CD4-positive, alpha-beta T cell (primary cell): ENCODE measurements around the gene LRRIQ1. TPM values are rescaled to one million over a fixed set of nuclear protein-coding genes. Genes with fewer than 3 reads are reported as not detected.

Source experiments
- ATAC-seq: fragments of 200-7000 bp; cut with Tn5 transposase; one replicate; pipeline ENCODE4 v1.10.0; 2022; ENCODE audit warnings: mild to moderate bottlenecking; ENCODE audit not compliant: poor library complexity
- CTCF ChIA-PET: fragments of 350-600 bp; sonication (Branson Sonifier 250); formaldehyde crosslinking; loops from one replicate; lab custom pipeline; 2021; ENCODE audit warnings: antibody characterized with exemption, inconsistent platforms; lab: Charles Lee
- POLR2A ChIA-PET: fragments of 350-600 bp; sonication (Branson Sonifier 250); formaldehyde crosslinking; loops from one replicate; lab custom pipeline; 2021; ENCODE audit warnings: antibody characterized with exemption, inconsistent platforms; lab: Charles Lee
- DNase-seq, 14 experiments: peaks; one replicate each; pipeline ENCODE4 v3.0.0-alpha.2; 2013 to 2020; ENCODE audit warnings: mixed read lengths in 2 of 14
- H3K27ac ChIP-seq, 2 donors: one replicate each; pipeline versions ENCODE4 v1.5.1 to v1.7.0; 2013; ENCODE audit warnings: low read length in 2 of 2, low read depth in 1 of 2, mild to moderate bottlenecking in 1 of 2
- H3K27me3 ChIP-seq, 2 experiments: 1 replicate in 1 of 2; 2 replicates in 1 of 2; pipeline versions ENCODE4 v1.6.1 to v1.7.0; 2013; ENCODE audit warnings: low read length in 2 of 2, control low read depth in 1 of 2, mild to moderate bottlenecking in 1 of 2, moderate library complexity in 1 of 2; ENCODE audit not compliant: insufficient read depth in 2 of 2, control insufficient read depth in 1 of 2
- H3K36me3 ChIP-seq: one replicate; pipeline ENCODE4 v1.6.1; 2013; ENCODE audit warnings: low read length, control low read depth; ENCODE audit not compliant: insufficient read depth
- H3K4me1 ChIP-seq: one replicate; pipeline ENCODE4 v1.6.1; 2013; ENCODE audit warnings: low read length, control low read depth; ENCODE audit not compliant: insufficient read depth
- H3K4me3 ChIP-seq: one replicate; pipeline ENCODE4 v1.5.1; 2013; ENCODE audit warnings: mild to moderate bottlenecking, low read length, moderate library complexity
- H3K9me3 ChIP-seq, 2 experiments: 1 replicate in 1 of 2; 2 replicates in 1 of 2; pipeline versions ENCODE4 v1.6.1 to v1.7.0; 2013; ENCODE audit warnings: low read length in 2 of 2, mild to moderate bottlenecking in 2 of 2, control low read depth in 1 of 2, moderate library complexity in 1 of 2; ENCODE audit not compliant: control insufficient read depth in 1 of 2, insufficient read depth in 1 of 2
- H3K27ac Mint-ChIP-seq: one replicate; pipeline ENCODE4 v1.8.0; 2020; ENCODE audit warnings: mixed read lengths
- H3K27me3 Mint-ChIP-seq: one replicate; pipeline ENCODE4 v1.8.0; 2021; ENCODE audit warnings: mixed read lengths
- H3K36me3 Mint-ChIP-seq: one replicate; pipeline ENCODE4 v1.8.0; 2021; ENCODE audit warnings: low read depth, mixed read lengths
- H3K4me1 Mint-ChIP-seq: one replicate; pipeline ENCODE4 v1.8.0; 2021; ENCODE audit warnings: low read depth, mixed read lengths
- H3K4me3 Mint-ChIP-seq: one replicate; pipeline ENCODE4 v1.8.0; 2020; ENCODE audit warnings: mild to moderate bottlenecking, mixed read lengths
- H3K9me3 Mint-ChIP-seq: one replicate; pipeline ENCODE4 v1.8.0; 2020; ENCODE audit warnings: mixed read lengths
- CTCF ChIP-seq: fragments of 200-600 bp; IDR thresholded peaks from one replicate; pipeline ENCODE4 v1.8.0; 2022; ENCODE audit warnings: antibody characterized with exemption, mild to moderate bottlenecking
- intact Hi-C, 2 experiments: fragments of 100-400 bp; cut with DNase I in 1 of 2; cut with micrococcal nuclease in 1 of 2; formaldehyde crosslinking; loops; one replicate each; pipeline versions ENCODE4 v1.15.1 to v1.9.0; 2023 to 2025; cut with DNase I, micrococcal nuclease
- total RNA-seq, 174 experiments: library from RNA in 2 of 174; stranded (reverse) in 2 of 174; gene quantifications; one replicate each; pipeline ENCODE4 v1.2.3 and lab custom pipeline; 2021 to 2026

The LRRIQ1 gene
- total RNA-seq, 2 experiments from 2014 or later = not detected

DNA sequence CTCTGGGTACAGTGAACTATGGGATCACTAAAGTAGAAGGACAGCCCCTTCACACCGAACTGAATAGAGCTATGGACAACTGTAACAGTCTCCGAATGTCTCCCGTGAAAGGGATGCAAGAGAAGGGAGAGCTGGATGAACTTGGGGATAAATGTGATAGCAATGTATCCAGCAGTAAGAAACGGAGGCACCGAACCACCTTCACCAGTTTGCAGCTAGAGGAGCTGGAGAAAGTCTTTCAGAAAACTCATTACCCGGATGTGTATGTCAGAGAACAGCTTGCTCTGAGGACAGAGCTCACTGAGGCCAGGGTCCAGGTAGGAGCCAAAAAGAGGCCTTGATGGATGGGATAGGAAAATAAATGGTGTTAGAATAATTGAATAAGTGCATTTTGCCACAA lies 247.4 kb downstream of the LRRIQ1 start:
- Mint-ChIP-seq H3K36me3 (no peaks in the 10 kb centered on the region), H3K27me3 (peaks cover 48% of the 10 kb centered on the region), H3K4me3 (no peak overlapping the region), H3K9me3 (no peaks in the 10 kb centered on the region), H3K27ac (no peak overlapping the region), H3K4me1 (no peaks in the 10 kb centered on the region)
- Histone ChIP-seq H3K9me3 (peaks cover 0 to 22% of the 10 kb centered on the region in 2 experiments), H3K4me1 (peaks cover 3% of the 10 kb centered on the region), H3K36me3 (no peaks in the 10 kb centered on the region), H3K27me3 (peaks cover 21 to 32% of the 10 kb centered on the region in 2 experiments), H3K4me3 (no peak overlapping the region), H3K27ac (no peak overlapping the region)
- intact Hi-C loops = no loop called here
- no peak for ATAC-seq
- POLR2A ChIA-PET = no interaction called here
- TF ChIP-seq CTCF = no peak
- DNase-seq = no peak
- CTCF ChIA-PET = no interaction called here

Other genes starting within 250 kb of the LRRIQ1 start
- not detected for gene SLC6A15, start 123.6 kb upstream of the LRRIQ1 start, total RNA-seq
- not detected for gene TSPAN19, start 74 bp upstream of the LRRIQ1 start, total RNA-seq
- not detected for gene ALX1, start 243.9 kb downstream of the LRRIQ1 start, total RNA-seq